Naive thymus-derived CD4-positive, alpha-beta T cell (primary cell): ENCODE results near the gene ATP8B4. TPM values are rescaled to one million over a fixed set of nuclear protein-coding genes. Genes with fewer than 3 reads are reported as not detected.

Source experiments
- ATAC-seq: fragments of 150-1000 bp; cut with Tn5 transposase; 2 replicates; pipeline ENCODE4 v1.10.0; 2021; ENCODE audit warnings: mild to moderate bottlenecking, moderate library complexity
- CTCF ChIA-PET: fragments of 350-600 bp; sonication (Branson Sonifier 250); formaldehyde crosslinking; loops from one replicate; lab custom pipeline; 2021; ENCODE audit warnings: antibody characterized with exemption; lab: Charles Lee
- POLR2A ChIA-PET: fragments of 350-600 bp; sonication (Branson Sonifier 250); formaldehyde crosslinking; loops from one replicate; lab custom pipeline; 2021; ENCODE audit warnings: antibody characterized with exemption, inconsistent platforms; lab: Charles Lee
- DNase-seq, 9 donors: peaks; one replicate each; pipeline versions ENCODE4 v3.0.0 to v3.0.0-alpha.2; 2020 to 2022; ENCODE audit warnings: mixed read lengths in 1 of 9
- H3K27ac ChIP-seq: one replicate; pipeline ENCODE4 v1.7.0; 2013; ENCODE audit warnings: mild to moderate bottlenecking, low read depth, low read length, moderate library complexity
- H3K27me3 ChIP-seq, 2 donors: one replicate each; pipeline ENCODE4 v1.7.0; 2013; ENCODE audit warnings: low read length in 2 of 2, mild to moderate bottlenecking in 2 of 2, moderate library complexity in 2 of 2; ENCODE audit not compliant: control insufficient read depth in 2 of 2, insufficient read depth in 2 of 2
- H3K36me3 ChIP-seq, 3 experiments: 1 replicate in 2 of 3; 2 replicates in 1 of 3; pipeline ENCODE4 v1.7.0; 2013; ENCODE audit warnings: low read length in 3 of 3, mild to moderate bottlenecking in 3 of 3, moderate library complexity in 1 of 3; ENCODE audit not compliant: insufficient read depth in 3 of 3, control insufficient read depth in 2 of 3
- H3K4me1 ChIP-seq, 2 donors: one replicate each; pipeline ENCODE4 v1.7.0; 2013; ENCODE audit warnings: low read length in 2 of 2, mild to moderate bottlenecking in 2 of 2, moderate library complexity in 1 of 2; ENCODE audit not compliant: control insufficient read depth in 2 of 2, insufficient read depth in 2 of 2
- H3K4me3 ChIP-seq: 2 replicates; pipeline ENCODE4 v1.7.0; 2013; ENCODE audit warnings: mild to moderate bottlenecking, low read length
- H3K9me3 ChIP-seq, 3 experiments: 1 replicate in 2 of 3; 2 replicates in 1 of 3; pipeline ENCODE4 v1.7.0; 2013; ENCODE audit warnings: low read length in 3 of 3; ENCODE audit not compliant: control insufficient read depth in 2 of 3
- H3K27ac Mint-ChIP-seq, 9 donors: one replicate each; pipeline ENCODE4 v1.8.0; 2020 to 2022; ENCODE audit warnings: mixed read lengths in 9 of 9, mild to moderate bottlenecking in 8 of 9, moderate library complexity in 5 of 9, inconsistent platforms in 2 of 9
- H3K27me3 Mint-ChIP-seq, 5 donors: one replicate each; pipeline ENCODE4 v1.8.0; 2021 to 2022; ENCODE audit warnings: mixed read lengths in 5 of 5, mild to moderate bottlenecking in 1 of 5
- H3K36me3 Mint-ChIP-seq, 5 donors: one replicate each; pipeline ENCODE4 v1.8.0; 2020 to 2022; ENCODE audit warnings: mixed read lengths in 5 of 5, mild to moderate bottlenecking in 3 of 5, inconsistent platforms in 1 of 5
- H3K4me1 Mint-ChIP-seq, 7 donors: one replicate each; pipeline ENCODE4 v1.8.0; 2020 to 2022; ENCODE audit warnings: mixed read lengths in 7 of 7, mild to moderate bottlenecking in 3 of 7, inconsistent platforms in 1 of 7
- H3K4me3 Mint-ChIP-seq, 10 donors: one replicate each; pipeline ENCODE4 v1.8.0; 2020 to 2022; ENCODE audit warnings: mild to moderate bottlenecking in 10 of 10, mixed read lengths in 10 of 10, moderate library complexity in 6 of 10, inconsistent platforms in 2 of 10
- H3K9me3 Mint-ChIP-seq, 11 donors: one replicate each; pipeline ENCODE4 v1.8.0; 2020 to 2022; ENCODE audit warnings: mixed read lengths in 11 of 11, mild to moderate bottlenecking in 4 of 11, inconsistent platforms in 1 of 11, moderate library complexity in 1 of 11
- intact Hi-C, 2 donors: fragments of 100-400 bp; cut with micrococcal nuclease; formaldehyde crosslinking; loops; one replicate each; pipeline ENCODE4 v1.15.1; 2023
- polyA plus RNA-seq, 2 donors: library from polyadenylated mRNA; unstranded; fragments of 300-500 nt; fragmentation: Illumina TruSeq; gene quantifications; one replicate each; pipeline ENCODE4 v1.2.3, GENCODE V29; 2021
- total RNA-seq, 6 experiments: library from RNA in 5 of 6; stranded (reverse) in 5 of 6; gene quantifications; 1 replicate in 5 of 6; 2 replicates in 1 of 6; pipeline ENCODE4 v1.2.3 and lab custom pipeline; 2021 to 2026

The ATP8B4 gene
- total and polyA plus RNA-seq, 7 experiments from 2014 or later = 0.92 to 24.3 (median 5.0) TPM; not detected in 2

DNA sequence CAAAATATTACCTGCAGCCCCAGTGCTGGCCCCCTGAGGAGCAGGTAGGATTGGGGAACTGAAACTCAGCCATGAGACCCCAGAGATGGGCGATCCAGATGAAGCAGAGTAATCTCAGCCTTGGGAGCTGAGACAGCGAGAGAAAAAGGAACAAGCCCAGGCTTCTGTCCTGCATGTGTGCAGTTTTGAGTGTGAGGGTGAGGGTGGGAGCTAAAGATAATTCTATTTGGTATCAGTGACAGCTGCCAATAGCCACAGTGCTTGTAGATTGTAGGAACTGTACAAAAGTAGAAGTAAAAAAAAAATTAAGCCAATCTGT is 5.9 kb downstream of the ATP8B4 start:
- intact Hi-C loops = no loop called here
- no peaks in the 10 kb centered on the region for H3K36me3 ChIP-seq
- peak; percentile 31 for ATAC-seq
- H3K27ac ChIP-seq = no peak overlapping the region
- no peak overlapping the region for H3K4me3 Mint-ChIP-seq
- DNase-seq = no peak
- peaks cover 0 to 29% (median 14%) of the 10 kb centered on the region in 5 donors for H3K27me3 Mint-ChIP-seq
- H3K4me3 ChIP-seq = no peak overlapping the region
- H3K27ac Mint-ChIP-seq = no peak overlapping the region
- H3K4me1 Mint-ChIP-seq = peaks cover 21 to 58% (median 26%) of the 10 kb centered on the region in 7 donors
- no peaks in the 10 kb centered on the region for H3K9me3 ChIP-seq
- H3K36me3 Mint-ChIP-seq = peaks cover 0 to 23% (median 0%) of the 10 kb centered on the region in 5 donors
- ChIA-PET CTCF (no interaction called here), POLR2A (no interaction called here)
- peaks cover 4 to 10% of the 10 kb centered on the region in 2 donors for H3K4me1 ChIP-seq
- no peaks in the 10 kb centered on the region for H3K27me3 ChIP-seq
- H3K9me3 Mint-ChIP-seq = peaks cover 0 to 7% (median 2%) of the 10 kb centered on the region in 11 donors

DNA sequence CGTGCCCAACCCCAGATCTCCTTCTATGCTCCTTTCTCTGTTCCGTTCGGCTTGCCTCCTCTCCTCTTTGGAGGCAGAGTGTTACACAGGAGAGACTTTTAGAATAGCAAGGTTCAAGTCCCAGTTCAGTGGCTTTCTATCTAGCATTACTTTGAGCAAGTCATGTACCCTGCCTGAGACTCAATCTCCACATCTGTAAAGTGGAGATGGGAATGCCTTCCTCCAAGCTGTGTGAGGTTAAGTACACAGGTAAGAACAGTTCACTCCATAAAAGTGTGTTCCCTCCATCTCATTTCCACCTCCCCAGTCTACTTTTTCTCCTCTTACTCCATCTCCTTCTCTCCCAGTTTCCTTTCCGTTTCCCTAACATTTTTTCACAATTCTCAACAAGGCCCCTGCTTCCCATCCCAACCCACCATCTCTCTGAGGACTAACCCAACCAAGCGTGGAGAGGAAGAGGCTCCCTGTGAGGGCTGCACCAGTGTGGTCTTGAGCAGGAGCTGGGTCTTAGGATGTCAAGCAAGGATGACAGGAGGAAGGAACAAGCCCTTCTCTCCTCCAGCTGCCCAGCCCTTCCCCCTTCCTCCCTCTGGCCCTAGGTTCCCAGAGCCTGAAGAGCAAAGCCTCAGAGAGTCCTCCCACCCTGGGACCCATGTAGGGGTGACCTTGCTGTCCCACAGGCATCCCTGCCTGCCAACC is 6.4 kb downstream of the ATP8B4 start:
- peaks cover 23 to 60% (median 30%) of the 10 kb centered on the region in 7 donors for H3K4me1 Mint-ChIP-seq
- DNase-seq (no peak), ATAC-seq (peak; percentile 24)
- peaks cover 0 to 21% (median 0%) of the 10 kb centered on the region in 5 donors for H3K36me3 Mint-ChIP-seq
- H3K9me3 Mint-ChIP-seq = peaks cover 0 to 5% (median 2%) of the 10 kb centered on the region in 11 donors
- Histone ChIP-seq H3K9me3 (no peaks in the 10 kb centered on the region), H3K36me3 (no peaks in the 10 kb centered on the region), H3K4me3 (no peak overlapping the region), H3K4me1 (peaks cover 4 to 15% of the 10 kb centered on the region in 2 donors), H3K27me3 (no peaks in the 10 kb centered on the region), H3K27ac (no peak overlapping the region)
- peak overlapping the region in 1 of 9 donors; percentile 53 for H3K27ac Mint-ChIP-seq
- intact Hi-C loops = no loop called here
- H3K27me3 Mint-ChIP-seq = peaks cover 0 to 29% (median 12%) of the 10 kb centered on the region in 5 donors
- ChIA-PET CTCF (no interaction called here), POLR2A (no interaction called here)
- H3K4me3 Mint-ChIP-seq = peak overlapping the region in 1 of 10 donors; percentile 44

DNA sequence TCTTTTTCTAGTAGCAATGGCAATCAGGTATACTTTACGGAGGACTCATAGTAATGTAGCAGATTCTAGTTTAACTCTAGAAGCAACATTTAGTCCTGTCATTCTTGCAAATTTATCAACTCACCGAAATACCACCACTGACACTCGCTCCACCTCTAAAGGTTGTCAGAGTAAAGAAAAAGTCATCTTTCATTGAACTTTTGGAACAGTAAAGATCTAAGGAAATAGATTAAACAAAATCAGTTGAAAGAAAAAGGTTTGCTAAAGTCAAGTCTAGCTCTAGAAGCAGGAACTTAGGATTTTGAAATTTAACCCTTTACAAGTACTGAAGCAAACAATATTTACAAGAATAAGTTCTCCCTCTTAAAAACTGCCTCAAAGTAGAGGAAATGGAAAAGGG is 8.7 kb downstream of the ATP8B4 start:
- Mint-ChIP-seq H3K27ac (peak overlapping the region in 1 of 9 donors; percentile 96), H3K36me3 (peaks cover 0 to 12% (median 0%) of the 10 kb centered on the region in 5 donors), H3K27me3 (peaks cover 0 to 21% (median 2%) of the 10 kb centered on the region in 5 donors), H3K4me3 (peak overlapping the region in 2 of 10 donors; percentile 7 to 31), H3K4me1 (peaks cover 22 to 60% (median 35%) of the 10 kb centered on the region in 7 donors), H3K9me3 (peaks cover 0 to 4% (median 0%) of the 10 kb centered on the region in 11 donors)
- H3K27ac ChIP-seq = no peak overlapping the region
- H3K27me3 ChIP-seq = no peaks in the 10 kb centered on the region
- DNase-seq (no peak), ATAC-seq (no peak)
- H3K4me1 ChIP-seq = peaks cover 4 to 19% of the 10 kb centered on the region in 2 donors
- POLR2A ChIA-PET = no interaction called here
- no peaks in the 10 kb centered on the region for H3K9me3 ChIP-seq
- CTCF ChIA-PET = no interaction called here
- no peak overlapping the region for H3K4me3 ChIP-seq
- H3K36me3 ChIP-seq = no peaks in the 10 kb centered on the region
- intact Hi-C loops = no loop called here

DNA sequence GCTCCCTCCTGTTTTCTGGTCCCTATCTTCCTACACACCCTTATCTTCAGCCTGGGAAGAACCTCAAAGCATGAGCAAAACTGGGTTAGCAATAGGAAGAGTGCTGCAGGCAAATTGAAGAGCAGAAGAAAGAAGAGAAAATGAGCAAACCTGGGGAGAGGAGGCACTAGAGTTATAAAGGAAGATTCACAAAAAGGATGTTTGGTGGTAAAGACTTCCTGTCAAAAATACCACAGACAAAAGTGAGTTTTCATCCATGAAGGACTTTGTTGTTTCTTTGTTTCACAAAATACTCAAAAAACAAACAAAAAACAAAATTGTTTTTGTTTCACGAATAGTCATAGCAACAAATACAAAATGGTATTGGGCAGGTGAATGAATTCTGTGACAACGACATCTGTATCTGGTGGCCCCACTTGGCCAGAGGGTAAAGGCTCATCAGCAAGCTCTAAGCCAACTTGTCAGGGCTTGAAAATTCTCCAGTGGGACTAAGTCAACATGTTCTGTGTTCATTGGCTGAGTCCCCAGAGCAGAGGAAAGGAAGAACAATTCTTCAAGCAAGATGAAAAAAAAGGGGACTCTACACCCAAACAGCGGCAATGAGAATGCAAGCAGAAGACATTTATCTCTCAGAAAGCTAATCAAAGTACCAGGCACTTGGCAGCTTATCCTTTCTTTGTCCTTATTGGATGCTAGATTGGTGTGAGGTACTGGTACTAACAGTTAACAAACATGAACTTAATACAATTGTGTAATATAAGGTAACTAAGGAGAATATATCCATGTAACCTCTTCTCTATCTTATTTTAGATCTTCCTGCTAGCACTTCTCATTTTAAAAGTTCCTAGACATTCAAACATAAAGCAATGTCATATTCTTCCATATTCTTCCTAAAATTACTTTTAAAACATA is 9.7 kb downstream of the ATP8B4 start:
- H3K9me3 Mint-ChIP-seq = peaks cover 0 to 4% (median 0%) of the 10 kb centered on the region in 11 donors
- peaks cover 0 to 17% (median 0%) of the 10 kb centered on the region in 5 donors for H3K36me3 Mint-ChIP-seq
- peak in 2 of 9 donors; percentile 3 to 16 for DNase-seq
- peaks cover 21 to 63% (median 35%) of the 10 kb centered on the region in 7 donors for H3K4me1 Mint-ChIP-seq
- peak overlapping the region in 7 of 10 donors; percentile 24 to 82 (median 53) for H3K4me3 Mint-ChIP-seq
- H3K27me3 Mint-ChIP-seq = peaks cover 0 to 17% (median 0%) of the 10 kb centered on the region in 5 donors
- intact Hi-C loops = loop anchor here in 1 of 2 donors (1.0 to 5.0 kb wide), 5 partner anchors 9 to 798 kb away; partner anchors contain the start of genes AP4E1, DTWD1, FAM227B and SLC27A2
- Histone ChIP-seq H3K4me3 (no peak overlapping the region), H3K27ac (no peak overlapping the region), H3K36me3 (no peaks in the 10 kb centered on the region), H3K9me3 (no peaks in the 10 kb centered on the region), H3K27me3 (no peaks in the 10 kb centered on the region), H3K4me1 (peaks cover 4 to 19% of the 10 kb centered on the region in 2 donors)
- ChIA-PET CTCF (no interaction called here), POLR2A (no interaction called here)
- H3K27ac Mint-ChIP-seq = peak overlapping the region in 2 of 9 donors; percentile 74 to 96
- ATAC-seq = no peak

DNA sequence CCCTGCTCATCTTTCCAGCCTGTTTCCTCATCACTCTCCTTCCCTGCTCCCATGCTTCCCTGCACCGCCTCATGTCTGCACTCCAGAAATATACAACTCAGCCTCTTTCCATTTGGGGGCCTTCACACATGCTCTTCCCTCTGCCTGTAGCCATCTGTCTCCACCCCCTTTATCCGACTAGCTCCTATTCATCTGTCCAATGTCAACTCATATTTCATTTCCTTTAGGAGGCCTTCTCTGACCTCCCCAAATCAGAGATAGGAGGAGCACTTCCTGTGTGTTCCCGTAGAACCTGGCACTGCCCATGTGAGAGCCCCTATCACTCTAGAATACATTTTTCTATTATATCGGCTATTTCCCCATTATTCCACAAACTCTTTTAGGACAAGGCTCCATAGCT is 10.6 kb downstream of the ATP8B4 start:
- ChIA-PET CTCF (no interaction called here), POLR2A (no interaction called here)
- Histone ChIP-seq H3K4me3 (no peak overlapping the region), H3K36me3 (no peaks in the 10 kb centered on the region), H3K27ac (no peak overlapping the region), H3K27me3 (no peaks in the 10 kb centered on the region), H3K9me3 (no peaks in the 10 kb centered on the region), H3K4me1 (peaks cover 4 to 19% of the 10 kb centered on the region in 2 donors)
- Mint-ChIP-seq H3K9me3 (peaks cover 0 to 12% (median 0%) of the 10 kb centered on the region in 11 donors), H3K27ac (peak overlapping the region in 1 of 9 donors; percentile 96), H3K4me1 (peaks cover 21 to 67% (median 35%) of the 10 kb centered on the region in 7 donors), H3K27me3 (peaks cover 0 to 21% (median 0%) of the 10 kb centered on the region in 5 donors), H3K4me3 (peak overlapping the region in 3 of 10 donors; percentile 17 to 80 (median 55)), H3K36me3 (peaks cover 0 to 22% (median 0%) of the 10 kb centered on the region in 5 donors)
- no peak for DNase-seq
- intact Hi-C loops = loop anchor here in 1 of 2 donors (2.0 to 5.0 kb wide), 3 partner anchors 74 to 799 kb away; partner anchors contain the start of genes AP4E1, DTWD1, FAM227B and SLC27A2
- ATAC-seq = no peak
